NCI-H2171 treated with DMSO at 0.1 percent for 48 hours (cell line): ENCODE results near the gene OSBPL10.

ENCODE experiments used
- DNase-seq: peaks from one replicate; lab custom pipeline; 2025; lab: John Stamatoyannopoulos, UW

The OSBPL10 gene

DNA sequence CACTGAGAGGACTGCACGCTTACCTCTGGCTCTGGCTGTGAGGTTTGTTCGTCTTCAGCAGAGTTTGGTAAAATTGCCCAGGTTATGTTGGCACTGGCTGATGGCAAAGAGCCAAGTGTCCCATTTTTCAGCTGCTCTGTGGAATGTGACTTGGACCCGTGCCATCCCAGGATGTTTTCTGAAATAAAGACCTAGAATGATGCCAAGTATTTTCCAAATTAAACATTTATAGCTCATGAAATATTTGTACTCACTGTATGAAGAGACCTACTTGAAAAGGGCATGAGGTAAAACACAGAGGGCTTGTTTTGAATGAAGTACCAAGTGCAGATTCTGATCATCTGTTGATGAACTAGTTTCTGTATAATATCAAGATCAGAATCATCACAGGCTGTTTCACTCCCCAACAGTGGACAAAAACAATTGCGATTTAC, 247.8 kb downstream of the OSBPL10 start:
- peak; percentile 40 for DNase-seq

DNA sequence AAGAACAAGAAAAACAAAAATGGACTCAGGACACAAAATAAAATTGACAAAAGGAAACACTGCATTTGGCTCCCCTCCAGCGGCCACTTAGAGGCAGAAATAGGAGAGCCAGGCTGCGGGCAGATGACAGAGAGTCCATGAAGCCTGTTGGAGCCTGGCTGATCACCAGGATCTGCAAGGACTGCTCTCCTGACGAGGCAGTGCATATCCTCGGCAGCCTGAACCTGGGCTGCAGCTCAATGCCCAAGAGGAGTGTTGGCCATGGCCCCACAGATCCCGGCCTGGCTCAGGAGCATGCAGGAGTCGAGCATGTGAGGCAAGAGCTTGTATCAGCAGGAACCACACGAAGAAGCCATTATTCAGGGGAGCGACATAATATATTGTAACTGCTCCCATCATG, 248.5 kb downstream of the OSBPL10 start:
- DNase-seq = no peak

DNA sequence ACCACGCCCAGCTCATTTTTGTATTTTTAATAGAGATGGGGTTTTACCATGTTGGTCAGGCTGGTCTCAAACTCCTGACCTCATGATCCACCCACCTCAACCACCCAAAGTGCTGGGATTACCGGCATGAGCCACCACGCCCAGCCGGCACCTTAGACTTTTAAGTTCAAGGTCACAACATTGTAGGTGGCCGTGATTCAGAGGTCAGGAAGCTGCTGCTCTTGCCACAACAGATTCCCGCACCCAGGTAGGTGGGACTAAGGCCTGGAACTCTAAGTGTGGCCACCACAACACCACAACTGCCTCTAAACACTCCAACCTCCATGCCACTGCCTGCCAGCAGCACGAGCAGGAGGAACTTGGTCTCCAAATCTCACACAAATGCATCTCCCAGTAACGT, 251.5 kb downstream of the OSBPL10 start:
- no peak for DNase-seq

DNA sequence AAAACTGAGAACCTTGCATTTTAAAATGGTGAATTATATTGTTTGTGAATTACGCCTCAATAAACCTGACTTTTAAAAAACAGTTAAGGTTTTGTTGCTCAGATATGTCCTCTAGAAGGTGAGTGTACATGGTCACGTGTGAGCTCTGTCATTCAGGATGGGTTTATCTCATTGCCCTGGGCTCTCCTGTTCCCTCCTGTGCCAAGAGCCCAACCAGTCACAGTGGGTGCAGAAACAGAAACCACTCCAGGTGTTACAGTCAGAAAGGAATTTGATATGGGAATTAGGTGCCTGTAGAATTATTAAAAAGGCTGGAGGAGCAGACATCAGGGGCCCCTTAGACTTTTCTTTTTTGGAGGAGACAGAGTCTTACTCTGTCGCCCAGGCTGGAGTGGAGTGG, 252.0 kb downstream of the OSBPL10 start:
- DNase-seq = peak; percentile 66

DNA sequence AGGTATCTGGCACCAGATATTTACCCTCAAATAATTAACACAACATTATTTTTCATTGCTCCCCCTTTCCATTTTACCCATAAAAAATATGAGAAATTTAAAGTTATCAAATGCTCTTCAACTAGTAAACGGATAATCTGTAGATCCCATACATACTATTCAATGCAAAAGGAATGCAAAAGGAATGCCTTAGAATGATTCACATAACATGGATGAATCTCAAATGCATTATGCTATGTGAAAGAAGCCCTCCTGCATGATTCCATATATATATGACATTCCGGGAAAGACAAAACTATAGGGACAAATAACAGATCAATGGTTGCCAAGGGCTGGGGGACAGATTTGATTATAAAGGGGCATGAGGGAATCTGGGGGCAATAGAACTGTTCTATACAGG, 252.7 kb downstream of the OSBPL10 start:
- no peak for DNase-seq

DNA sequence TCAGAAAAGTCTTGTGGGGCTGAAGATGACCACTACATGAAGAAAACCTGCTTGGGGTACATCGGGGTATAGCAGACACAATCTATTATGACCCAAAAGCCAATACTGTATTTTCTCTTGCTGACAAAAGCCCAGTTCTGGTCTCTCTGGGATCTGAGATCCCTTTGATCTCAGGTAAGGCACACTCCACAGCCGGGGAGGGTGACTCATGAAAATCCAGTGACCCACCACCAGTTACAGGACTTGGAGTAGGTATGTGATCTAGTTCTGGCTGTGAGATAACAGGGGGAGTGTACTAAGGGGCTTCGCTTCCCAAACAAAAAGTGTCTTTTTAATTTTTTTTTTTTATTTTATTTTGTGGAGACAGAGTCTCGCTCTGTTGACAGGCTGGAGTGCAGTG, 255.1 kb downstream of the OSBPL10 start:
- no peak for DNase-seq

DNA sequence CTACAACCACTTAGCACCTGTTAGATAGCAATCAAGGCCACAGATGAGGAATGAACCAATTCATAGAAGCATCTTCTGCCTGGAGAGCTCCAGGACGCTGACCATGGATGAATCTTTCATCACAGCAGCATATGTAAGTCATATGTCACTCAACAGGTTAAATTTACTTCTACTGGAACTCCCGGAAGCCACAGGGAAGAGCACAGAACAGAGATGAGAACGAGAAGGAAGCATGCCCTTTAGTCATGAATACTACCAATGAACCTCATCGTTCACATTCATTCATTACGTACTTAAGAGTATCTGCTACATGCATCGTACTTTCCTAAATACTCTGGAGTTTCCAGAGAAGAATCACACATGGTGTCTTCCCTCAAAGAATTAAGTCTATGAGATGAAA, 255.5 kb downstream of the OSBPL10 start:
- no peak for DNase-seq

DNA sequence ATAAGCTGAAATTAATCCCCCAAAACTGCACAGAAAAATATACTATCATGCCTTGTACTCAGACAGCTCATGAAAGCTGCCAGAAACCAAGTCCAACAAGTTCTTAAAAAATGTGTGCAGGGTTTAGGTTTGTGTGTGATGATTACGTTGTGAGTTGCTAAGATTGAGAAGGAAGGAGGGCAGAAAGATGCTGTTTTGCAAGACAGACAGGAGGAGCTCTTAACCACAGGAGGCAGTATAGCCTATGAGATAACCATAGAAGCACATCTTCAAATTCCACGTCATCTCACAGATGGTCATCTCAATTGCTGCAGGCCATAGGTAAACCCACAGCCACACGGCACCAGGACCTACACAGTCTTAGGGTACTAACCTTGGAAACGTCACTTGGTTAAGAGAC, 256.4 kb downstream of the OSBPL10 start:
- DNase-seq = no peak

DNA sequence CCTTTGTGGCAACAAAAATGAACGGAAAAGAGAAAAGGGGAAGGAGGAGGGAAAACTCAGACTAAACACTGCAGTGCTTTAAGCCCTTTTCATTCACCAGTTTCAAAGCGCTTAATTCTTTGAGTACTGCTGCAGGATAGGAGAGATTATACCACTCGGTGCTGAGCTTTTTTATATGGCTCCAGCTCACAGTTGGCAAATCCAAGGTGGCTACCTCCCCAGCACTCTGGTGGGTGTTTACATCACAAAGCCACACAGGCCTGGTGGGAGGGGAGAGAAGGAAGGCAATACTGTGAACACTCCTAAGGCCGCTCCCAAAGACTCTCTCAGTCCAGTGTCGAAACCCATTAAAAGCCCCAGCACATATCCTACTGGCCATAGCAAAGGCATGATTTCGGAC, 256.9 kb downstream of the OSBPL10 start:
- DNase-seq = no peak

DNA sequence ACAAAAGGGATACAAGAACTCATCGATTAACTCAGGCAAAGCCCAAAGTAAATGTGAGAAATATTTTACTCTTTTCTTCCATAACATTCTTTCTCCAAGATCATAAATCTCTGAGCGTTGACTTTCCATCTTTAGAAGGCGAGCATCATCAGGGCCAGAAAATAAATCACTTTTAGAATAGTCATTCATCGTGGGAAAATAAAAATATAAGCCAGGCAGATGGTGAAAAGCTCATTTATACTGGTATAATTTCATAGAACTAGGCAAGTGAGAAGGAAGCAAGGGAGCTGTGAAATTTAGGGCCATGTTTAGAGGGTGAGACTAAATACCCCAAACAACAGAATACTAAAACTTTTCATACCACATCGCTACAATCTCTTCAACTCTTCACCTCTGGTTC, 257.4 kb downstream of the OSBPL10 start:
- DNase-seq = no peak

DNA sequence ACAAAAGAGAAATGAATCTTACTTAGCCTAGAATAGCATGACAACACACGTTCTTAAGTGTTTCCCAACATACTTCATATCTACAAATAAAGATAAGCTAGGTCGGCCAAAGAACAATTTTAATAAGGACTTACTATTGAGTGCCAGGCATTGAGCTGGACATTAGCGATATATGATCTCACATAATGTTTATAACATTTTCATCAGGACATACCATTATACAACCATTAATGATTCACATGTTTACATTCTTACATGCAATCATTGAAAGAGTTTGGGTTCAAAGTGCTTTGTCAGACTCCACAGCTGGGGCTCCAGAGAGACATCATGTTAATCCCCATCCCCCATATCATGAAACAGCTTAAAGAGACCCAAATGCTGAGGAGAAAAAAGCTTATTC, 259.4 kb downstream of the OSBPL10 start:
- no peak for DNase-seq

DNA sequence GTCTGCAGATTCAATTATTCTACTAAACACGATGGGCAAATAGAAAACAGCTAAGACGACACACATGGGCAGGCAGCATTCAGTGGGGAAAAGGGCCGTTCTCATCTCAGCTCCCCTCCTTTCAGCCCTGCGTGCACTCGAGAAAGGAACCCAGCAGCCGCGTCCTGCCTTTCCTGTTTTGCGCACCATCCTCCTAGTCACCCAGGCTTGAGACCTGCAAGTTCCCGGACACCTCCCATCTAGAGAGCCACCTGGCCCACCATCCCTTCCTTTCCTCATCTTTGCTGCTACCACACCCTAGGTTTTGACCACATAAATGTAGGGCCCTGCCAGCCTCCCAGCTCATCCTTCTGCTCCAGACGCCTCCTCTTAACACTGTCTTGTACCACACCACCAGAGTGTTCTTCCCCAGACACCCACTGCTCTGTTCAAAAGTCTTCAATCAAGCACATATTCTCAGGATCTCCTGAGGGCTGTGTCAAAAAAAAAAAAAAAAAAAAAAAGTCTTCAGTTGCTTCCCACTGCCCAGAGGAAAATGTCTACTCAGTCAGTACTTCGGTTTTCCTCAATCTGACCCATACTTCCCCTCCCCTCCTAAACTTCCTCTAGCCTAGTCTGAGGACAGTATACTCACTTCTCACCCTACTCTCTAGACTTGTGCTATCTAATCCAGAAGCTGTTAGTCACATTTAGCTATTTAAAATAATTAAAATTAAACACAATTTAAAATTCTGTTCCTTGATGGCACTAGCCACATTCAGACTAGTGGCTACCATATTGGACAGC, 266.4 kb downstream of the OSBPL10 start:
- DNase-seq = no peak

DNA sequence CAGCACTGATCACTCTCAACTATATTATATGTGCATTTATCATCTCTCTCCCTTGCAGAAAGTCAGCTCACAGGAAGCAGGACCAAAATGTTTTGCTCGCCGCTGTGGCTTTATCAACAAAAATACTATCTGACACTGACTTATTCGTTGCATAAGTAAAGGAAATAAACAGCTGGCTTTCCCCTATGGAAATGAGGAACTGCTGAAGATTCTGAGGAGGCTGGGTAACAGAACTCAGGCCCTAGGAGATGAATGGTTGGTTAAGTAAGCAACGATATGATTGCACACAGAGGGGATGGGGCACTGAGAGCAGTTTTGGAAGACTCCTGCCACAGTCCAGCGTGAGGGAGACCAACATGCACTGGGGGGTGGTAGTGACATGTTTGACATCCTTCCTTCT, 267.2 kb downstream of the OSBPL10 start:
- no peak for DNase-seq

DNA sequence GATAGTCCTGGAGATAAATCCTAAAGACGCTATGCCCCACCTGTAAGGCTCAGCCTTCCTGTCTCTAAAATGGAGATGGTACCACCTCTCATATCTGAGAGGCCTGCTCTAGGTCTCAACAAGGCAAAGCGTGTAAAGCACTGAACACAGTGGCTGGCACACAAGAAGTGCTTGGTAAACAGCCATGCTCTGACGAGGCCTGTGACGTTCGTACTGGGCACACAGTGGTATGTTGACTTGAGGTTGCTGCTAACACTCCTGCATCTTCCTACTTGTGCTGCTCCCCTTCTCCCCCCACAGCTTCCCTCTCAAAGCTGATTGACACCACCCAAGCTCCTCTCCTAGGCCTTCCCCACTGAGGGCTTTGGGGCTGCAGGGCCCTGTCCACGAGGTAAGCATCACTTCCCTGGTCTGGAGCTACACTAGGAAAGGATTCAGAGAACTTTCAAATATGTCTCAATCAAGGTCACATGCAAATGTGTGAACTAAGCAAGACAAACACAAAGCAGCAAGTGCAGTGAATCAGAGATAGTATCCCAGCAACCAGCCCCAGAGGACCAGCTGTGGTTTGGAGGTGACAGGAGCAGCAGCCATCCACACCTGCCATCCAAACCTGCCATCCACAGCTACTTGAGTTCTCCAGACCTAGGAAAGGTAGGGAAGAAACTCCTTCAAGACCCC, 270.8 kb downstream of the OSBPL10 start:
- DNase-seq = peak; percentile 31

DNA sequence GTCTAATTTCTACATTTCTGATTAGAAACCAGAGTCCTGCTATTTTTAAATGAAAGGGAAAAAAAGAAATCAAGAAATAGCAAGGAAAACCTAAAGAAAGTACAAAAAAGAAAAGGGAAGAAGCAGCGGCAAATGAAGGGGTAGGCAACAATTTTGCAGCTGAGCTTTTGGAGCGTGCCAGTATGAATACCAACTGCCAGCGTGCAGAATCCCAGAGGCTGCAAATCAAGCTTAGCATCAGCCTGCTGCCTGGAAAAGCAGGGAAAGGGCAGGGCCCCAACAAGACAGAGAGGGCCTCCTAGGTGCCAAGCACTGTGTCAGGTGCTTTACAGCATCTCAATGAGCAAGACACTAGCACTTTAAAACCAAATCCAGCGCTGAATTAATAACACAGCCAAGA, 271.5 kb downstream of the OSBPL10 start:
- no peak for DNase-seq

DNA sequence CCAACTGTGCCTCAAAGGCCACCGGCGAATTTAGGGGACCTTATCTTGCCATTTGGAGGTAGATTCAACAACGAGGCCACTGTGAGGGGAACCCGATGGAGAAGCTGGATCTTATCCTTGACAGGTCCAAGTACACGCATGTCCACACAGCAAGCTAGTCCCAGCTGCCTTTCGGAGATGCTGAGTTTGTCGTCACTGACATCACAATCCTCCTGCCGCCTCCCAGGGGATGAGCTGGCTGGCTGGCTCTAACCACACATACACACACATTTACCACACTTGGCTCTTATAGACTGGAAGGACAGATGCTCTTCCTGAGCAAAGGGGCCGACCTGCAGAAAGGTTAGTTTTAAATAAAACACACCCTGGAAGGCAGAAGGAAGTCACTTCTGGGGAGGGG, 272.1 kb downstream of the OSBPL10 start:
- DNase-seq = peak; percentile 10

DNA sequence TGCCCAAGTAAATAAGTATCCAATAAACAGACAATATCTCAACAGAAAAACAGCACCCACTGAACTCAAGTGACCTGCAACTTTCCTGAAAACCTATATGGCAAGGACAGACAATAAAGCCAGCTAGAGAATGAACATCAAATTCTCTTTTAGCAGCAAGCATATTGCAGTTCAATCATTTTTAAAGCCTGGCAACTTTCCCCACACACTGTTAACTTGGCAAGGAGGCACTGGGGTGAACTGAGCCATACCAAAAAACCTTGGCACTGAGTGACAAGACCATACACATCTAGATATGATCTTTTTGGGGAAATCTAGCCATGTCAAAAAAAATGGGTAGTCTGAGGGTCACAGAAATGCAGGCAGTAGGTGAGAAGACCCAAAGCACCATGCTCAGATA, 273.8 kb downstream of the OSBPL10 start:
- no peak for DNase-seq

DNA sequence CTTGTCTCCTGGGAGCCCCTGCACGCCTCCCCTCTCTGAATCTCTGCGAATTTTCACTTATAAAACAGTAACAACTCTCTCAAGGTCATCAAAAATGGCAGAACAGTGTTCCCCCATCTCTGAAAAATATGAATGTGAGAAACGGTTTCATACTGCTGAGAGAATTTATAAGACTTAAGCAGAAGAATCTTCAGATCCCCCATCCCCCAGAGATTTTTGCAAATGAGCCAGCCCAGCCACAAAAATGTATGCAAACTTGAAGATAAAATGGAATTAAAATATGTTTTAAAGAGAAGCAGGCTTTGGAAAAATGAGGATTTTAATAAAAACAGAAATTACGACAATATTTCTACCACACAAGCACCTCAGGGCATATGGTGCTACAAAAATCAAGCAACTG, 275.3 kb downstream of the OSBPL10 start:
- no peak for DNase-seq

DNA sequence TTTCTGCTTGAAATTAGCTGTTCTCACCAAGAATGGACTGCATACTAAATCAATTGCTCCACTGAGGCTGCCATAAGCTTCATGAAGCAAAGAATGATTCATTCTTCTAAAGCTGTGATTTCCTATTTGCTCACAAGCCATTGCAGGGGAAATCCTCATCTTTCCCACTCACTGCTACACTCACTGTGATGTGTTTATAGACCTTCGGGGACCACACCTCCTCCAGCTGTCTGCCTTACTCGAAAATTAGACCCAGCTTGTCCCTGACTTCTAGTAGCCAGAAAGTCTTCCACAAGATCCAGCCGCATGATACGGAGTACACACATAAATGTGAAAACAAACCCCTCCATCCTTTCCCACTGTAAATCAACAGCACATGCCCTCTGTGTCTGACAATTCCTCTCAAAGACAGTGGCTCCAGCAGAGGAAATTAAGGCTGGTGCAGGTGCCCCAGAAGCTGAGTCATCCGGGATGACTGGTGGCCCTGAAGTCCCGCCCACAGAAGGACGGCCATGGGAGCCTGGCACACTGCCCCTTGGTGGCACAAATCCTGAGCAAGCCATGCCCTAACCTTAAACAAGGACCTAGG, 276.4 kb downstream of the OSBPL10 start:
- DNase-seq = peak; percentile 29

DNA sequence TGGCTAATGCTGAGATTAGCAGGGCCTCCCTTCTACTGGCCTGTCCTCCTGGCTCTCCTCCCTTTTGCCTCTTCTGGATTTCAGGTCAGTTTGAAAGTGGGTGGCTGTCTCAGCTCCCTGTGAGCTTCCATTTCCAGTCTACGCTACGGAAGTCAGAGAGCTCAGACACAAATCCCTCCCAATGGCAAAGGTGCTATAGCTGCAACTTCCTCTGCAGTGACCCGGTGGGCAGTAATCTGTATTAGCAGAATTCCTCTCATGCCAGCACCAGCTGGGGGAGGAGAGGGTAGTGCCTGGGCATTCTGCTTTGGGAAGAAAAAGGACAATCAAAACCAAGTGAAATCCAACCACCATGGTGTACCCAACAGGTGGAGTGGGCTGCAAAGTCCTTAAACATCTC, 276.9 kb downstream of the OSBPL10 start:
- no peak for DNase-seq

DNA sequence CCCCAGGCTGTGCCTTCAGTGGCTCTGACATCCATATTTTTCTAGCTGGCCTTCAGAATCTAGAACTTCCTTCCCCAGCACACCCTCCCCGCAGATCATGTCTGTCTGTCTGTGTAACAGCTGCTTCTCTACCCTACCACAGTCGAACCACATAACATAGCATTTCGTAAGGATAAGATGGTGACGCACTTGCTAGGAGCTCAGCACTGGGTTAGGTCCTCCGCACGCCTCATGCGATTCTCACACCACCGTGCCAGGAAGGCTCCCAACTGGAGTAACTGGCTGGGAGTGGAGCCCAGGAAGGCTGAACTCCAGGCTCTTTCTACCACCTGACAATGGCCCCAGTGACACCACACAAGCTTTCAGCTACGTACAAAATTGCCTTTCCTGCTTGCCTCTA, 279.8 kb downstream of the OSBPL10 start:
- no peak for DNase-seq

DNA sequence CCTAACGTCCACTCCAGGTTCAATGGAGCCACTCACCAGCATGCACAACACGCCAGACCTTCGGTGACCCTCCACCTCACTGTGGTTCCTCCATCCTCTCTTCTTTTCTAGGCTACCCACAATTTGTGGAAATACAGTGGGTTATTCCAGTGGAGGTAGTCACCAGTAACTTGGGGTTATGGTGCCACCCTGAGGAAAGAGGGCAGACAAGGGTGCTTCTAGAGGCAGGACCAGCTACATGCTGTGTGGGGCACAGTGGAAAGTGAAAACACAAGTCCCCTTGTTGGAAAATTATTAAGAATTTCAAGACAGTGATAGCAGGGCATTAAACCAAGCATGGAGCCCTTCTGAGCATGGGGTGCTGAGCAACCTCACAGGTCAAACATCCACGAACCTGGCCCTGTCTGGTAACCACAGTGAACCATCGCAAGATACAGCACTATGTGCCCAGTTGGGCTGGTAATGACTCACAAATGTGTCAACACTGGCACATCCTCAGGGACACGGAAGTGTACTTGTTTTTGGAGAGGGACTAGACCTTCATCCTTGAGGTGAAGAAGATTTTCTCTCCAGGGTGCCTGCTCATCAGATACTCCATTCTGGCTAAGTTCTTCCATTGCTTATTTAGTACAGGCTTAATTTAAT, 281.6 kb downstream of the OSBPL10 start:
- DNase-seq = no peak
